ENCODE measurements around the gene TMEM208. TPM values are rescaled to one million over a fixed set of nuclear protein-coding genes. Genes with fewer than 3 reads are reported as not detected.

TMEM208 gene
- total RNA-seq, 6 experiments from 2014 or later = 50.9 to 67.8 (median 58.4) TPM

DNA sequence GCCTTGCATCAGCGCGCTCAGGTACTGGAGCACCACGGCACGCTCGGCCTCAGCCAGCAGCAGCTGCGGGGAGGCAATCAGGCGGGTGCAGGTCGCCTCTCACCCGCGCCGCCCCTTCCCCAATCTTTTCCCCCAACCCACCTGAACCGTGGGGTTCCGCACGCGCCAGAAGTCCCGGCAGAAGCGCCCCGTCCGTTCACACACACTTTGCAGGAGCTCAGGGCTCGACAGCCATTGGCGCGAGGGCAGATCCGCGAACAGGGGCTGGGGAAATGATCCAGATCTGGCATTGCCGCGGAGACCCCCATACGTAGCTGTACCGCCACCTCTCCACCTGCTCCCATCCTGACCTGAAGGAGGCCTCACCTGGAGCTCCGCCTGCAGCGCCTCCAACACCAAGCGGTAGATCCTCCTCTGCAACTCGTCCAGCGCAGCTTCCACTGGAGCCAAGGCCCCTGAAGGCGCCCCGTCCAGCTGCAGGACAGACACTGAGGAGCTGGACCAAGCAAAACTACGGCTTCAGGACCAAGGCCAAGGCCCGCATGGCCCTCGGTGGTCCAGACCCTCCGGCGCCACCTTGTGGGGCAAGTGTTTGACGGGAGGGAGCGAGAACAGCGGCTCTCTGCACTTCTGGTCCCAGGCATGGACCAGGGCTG, 41.8 kb upstream of the TMEM208 start:
- Mint-ChIP-seq H3K36me3 (ENCODE audit: low read depth) (no peaks in the 10 kb centered on the region), H3K4me3 (peak overlapping the region; percentile 78), H3K27ac (peak overlapping the region; percentile 50), H3K4me1 (ENCODE audit: low read depth) (peaks cover 22% of the 10 kb centered on the region), H3K9me3 (no peaks in the 10 kb centered on the region), H3K27me3 (ENCODE audit: insufficient read depth) (peaks cover 3% of the 10 kb centered on the region)
- DNase-seq = peak; percentile 93
- TF ChIP-seq, protein P1, sequence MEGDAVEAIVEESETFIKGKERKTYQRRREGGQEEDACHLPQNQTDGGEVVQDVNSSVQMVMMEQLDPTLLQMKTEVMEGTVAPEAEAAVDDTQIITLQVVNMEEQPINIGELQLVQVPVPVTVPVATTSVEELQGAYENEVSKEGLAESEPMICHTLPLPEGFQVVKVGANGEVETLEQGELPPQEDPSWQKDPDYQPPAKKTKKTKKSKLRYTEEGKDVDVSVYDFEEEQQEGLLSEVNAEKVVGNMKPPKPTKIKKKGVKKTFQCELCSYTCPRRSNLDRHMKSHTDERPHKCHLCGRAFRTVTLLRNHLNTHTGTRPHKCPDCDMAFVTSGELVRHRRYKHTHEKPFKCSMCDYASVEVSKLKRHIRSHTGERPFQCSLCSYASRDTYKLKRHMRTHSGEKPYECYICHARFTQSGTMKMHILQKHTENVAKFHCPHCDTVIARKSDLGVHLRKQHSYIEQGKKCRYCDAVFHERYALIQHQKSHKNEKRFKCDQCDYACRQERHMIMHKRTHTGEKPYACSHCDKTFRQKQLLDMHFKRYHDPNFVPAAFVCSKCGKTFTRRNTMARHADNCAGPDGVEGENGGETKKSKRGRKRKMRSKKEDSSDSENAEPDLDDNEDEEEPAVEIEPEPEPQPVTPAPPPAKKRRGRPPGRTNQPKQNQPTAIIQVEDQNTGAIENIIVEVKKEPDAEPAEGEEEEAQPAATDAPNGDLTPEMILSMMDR (IDR thresholded peaks at IDR 0.05) = peak; percentile 89

DNA sequence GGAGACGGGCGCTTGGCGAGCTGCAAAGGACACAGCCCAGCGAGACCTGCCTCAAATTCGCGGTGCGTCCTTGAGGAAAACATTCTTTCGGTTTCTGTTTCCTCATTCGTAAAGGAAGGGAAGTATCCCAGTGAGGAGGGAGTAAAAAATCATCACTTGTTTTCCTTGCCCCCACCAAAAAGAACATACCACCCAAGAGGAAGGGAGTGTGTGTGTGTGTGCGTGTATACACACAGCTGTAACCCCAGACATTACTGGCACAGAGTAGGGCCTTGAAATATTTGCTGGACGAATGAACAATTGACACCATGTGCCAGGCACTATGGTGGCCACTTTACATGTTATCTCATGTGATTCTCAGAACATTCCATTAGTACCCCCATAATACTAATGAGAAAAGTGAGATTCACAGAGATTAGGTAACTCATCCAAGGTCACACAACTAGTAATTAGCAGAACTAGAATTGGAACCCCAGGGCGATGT, 41.2 kb upstream of the TMEM208 start:
- TF ChIP-seq, protein P1 (IDR thresholded peaks at IDR 0.05) = peak; percentile 31
- Mint-ChIP-seq H3K27ac (peak overlapping the region; percentile 50; the same call in 1 of the 2 replicates), H3K9me3 (no peaks in the 10 kb centered on the region), H3K36me3 (ENCODE audit: low read depth) (no peaks in the 10 kb centered on the region), H3K27me3 (ENCODE audit: insufficient read depth) (peaks cover 3% of the 10 kb centered on the region), H3K4me1 (ENCODE audit: low read depth) (peaks cover 28% of the 10 kb centered on the region), H3K4me3 (peak overlapping the region; percentile 78)
- DNase-seq = no peak

DNA sequence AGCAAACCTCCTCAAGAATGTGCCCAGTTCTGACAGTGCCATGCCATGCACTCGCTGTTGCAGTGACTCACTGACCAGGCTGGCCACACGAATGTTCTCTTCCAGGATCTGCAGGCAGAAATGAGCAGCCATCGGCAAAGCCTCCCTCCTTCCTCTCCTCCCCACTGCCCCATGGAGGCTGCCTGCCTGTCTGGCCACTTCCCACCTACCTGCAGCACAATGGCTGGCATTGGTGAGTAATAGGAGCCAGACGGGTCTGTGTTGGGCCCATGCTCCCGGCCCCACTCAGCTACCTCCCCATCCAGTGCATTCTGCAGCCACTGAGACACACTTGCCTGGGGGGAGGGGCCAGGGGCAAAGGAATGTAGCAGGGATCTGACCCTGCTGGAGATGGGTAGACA, 40.4 kb upstream of the TMEM208 start:
- TF ChIP-seq, protein P1 (IDR thresholded peaks at IDR 0.05) = no peak
- peaks cover 33% of the 10 kb centered on the region for H3K4me1 Mint-ChIP-seq (ENCODE audit: low read depth)
- peak; percentile 64 for DNase-seq
- peaks cover 3% of the 10 kb centered on the region for H3K27me3 Mint-ChIP-seq (ENCODE audit: insufficient read depth)
- H3K27ac Mint-ChIP-seq = peak overlapping the region; percentile 10; the same call in 1 of the 2 replicates
- H3K36me3 Mint-ChIP-seq (ENCODE audit: low read depth) = no peaks in the 10 kb centered on the region
- H3K9me3 Mint-ChIP-seq = no peaks in the 10 kb centered on the region
- peak overlapping the region; percentile 21; the same call in 1 of the 2 replicates for H3K4me3 Mint-ChIP-seq

DNA sequence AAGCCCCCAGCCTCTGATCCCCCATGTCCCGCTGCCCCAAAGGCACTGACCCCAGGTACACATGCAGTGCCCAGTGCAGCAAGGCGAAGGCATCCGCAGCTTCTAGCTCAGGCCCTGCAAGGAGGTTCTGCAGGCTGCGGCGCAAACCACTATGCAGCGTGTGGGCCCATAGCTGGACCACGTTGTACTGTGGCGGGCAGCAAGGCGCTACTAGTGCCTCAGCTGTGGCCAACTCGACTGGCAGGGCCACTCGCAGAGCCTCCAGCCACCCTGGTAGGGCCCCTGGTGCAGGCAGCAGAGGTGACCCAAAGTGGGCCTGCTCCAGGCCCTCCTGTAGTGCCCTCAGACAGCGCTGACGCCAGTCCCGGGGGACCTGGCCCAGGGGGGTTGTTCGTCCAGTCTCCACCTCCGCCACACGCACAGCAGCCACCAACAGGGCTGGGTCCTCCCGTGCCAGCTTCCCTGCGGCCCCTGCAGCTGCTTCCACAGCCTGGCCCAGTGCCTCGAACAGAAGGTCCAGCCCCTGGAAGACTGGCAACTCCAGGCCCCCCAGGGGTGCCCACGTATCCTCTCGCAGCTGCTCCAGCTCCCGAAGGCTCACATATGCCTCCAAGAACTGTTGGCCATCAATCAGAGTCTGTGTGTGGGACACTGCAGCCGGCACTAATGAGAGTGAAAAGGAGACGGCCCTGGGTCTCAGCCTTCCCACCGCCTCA, 39.6 kb upstream of the TMEM208 start:
- peaks cover 36% of the 10 kb centered on the region for H3K4me1 Mint-ChIP-seq (ENCODE audit: low read depth)
- no peaks in the 10 kb centered on the region for H3K9me3 Mint-ChIP-seq
- peaks cover 3% of the 10 kb centered on the region for H3K27me3 Mint-ChIP-seq (ENCODE audit: insufficient read depth)
- no peak overlapping the region for H3K27ac Mint-ChIP-seq
- no peaks in the 10 kb centered on the region; the same call in 1 of the 2 replicates for H3K36me3 Mint-ChIP-seq (ENCODE audit: low read depth)
- TF ChIP-seq, protein P1 (IDR thresholded peaks at IDR 0.05) = no peak
- no peak for DNase-seq
- no peak overlapping the region for H3K4me3 Mint-ChIP-seq

DNA sequence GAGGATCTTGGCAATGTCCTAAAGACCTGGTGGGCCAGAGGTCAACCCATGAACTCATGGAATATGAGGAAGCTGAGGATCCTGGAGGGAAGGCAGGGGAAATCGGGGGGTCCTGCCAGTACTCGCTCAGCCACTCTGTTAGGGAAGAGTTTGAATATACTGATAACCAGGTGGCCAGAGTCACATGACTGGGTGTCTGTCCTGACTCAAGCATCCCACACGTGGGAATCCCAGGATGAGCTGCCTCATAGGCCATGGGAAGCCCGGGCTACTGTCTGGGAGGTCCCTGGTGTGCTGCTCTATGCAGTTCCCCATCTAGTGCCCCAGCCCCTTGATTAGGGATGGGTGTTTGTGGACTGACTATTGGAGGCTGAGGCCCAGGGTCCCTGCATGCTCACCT, 38.6 kb upstream of the TMEM208 start:
- TF ChIP-seq, protein P1 (IDR thresholded peaks at IDR 0.05) = no peak
- no peak overlapping the region for H3K27ac Mint-ChIP-seq
- peaks cover 3% of the 10 kb centered on the region for H3K27me3 Mint-ChIP-seq (ENCODE audit: insufficient read depth)
- H3K9me3 Mint-ChIP-seq = no peaks in the 10 kb centered on the region
- peaks cover 45% of the 10 kb centered on the region for H3K4me1 Mint-ChIP-seq (ENCODE audit: low read depth)
- no peak overlapping the region for H3K4me3 Mint-ChIP-seq
- DNase-seq = no peak
- peaks cover 9% of the 10 kb centered on the region for H3K36me3 Mint-ChIP-seq (ENCODE audit: low read depth)

Measured in HFFc6 (cell line).